HFFc6 (cell line): ENCODE measurements around the gene FAM32A. TPM values are rescaled to one million over a fixed set of nuclear protein-coding genes. Genes with fewer than 3 reads are reported as not detected.

Experiments
- DNase-seq: peaks from one replicate; pipeline ENCODE4 v3.0.0-alpha.2; 2018
- H3K27ac Mint-ChIP-seq: 2 replicates; pipeline ENCODE4 v1.8.0; 2020; ENCODE audit warnings: mild to moderate bottlenecking, mixed read lengths
- H3K27me3 Mint-ChIP-seq: 2 replicates; pipeline ENCODE4 v1.8.0; 2021; ENCODE audit warnings: mild to moderate bottlenecking, moderate library complexity, mixed read lengths; ENCODE audit not compliant: insufficient read depth
- H3K36me3 Mint-ChIP-seq: 2 replicates; pipeline ENCODE4 v1.8.0; 2021; ENCODE audit warnings: low read depth, mixed read lengths
- H3K4me1 Mint-ChIP-seq: 2 replicates; pipeline ENCODE4 v1.8.0; 2020; ENCODE audit warnings: low read depth, mixed read lengths
- H3K4me3 Mint-ChIP-seq: 2 replicates; pipeline ENCODE4 v1.8.0; 2020; ENCODE audit warnings: mild to moderate bottlenecking, moderate library complexity, mixed read lengths
- H3K9me3 Mint-ChIP-seq: 2 replicates; pipeline ENCODE4 v1.8.0; 2020; ENCODE audit warnings: mild to moderate bottlenecking, mixed read lengths
- total RNA-seq, 6 experiments: library from RNA; stranded (reverse); fragmentation: NEBNext Ultra II Directional; extraction: Animal tissue kit (Norgen Biotek cat#: 25700); gene quantifications; 2 replicates in 1 of 6; 3 replicates in 5 of 6; pipeline ENCODE4 v1.2.3, GENCODE V29; 2021
- TF ChIP-seq, protein P1 (sequence below): fragments of 200-600 bp; sonication (generic); IDR thresholded peaks from 2 replicates; pipeline ENCODE4 v1.5.0; 2021; ENCODE audit warnings: antibody characterized with exemption, mild to moderate bottlenecking

The FAM32A gene
- total RNA-seq, 6 experiments from 2014 or later: 77.0 to 81.3 (median 79.6) TPM

GRCh38 chr19:16164222-16164890 lies 20.9 kb upstream of the FAM32A start:
- Mint-ChIP-seq H3K9me3 (no peaks in the 10 kb centered on the region), H3K4me3 (no peak overlapping the region), H3K27me3 (no peaks in the 10 kb centered on the region; the same call in 1 of the 2 replicates), H3K27ac (no peak overlapping the region), H3K36me3 (no peaks in the 10 kb centered on the region), H3K4me1 (peaks cover 18% of the 10 kb centered on the region)
- TF ChIP-seq, protein P1, sequence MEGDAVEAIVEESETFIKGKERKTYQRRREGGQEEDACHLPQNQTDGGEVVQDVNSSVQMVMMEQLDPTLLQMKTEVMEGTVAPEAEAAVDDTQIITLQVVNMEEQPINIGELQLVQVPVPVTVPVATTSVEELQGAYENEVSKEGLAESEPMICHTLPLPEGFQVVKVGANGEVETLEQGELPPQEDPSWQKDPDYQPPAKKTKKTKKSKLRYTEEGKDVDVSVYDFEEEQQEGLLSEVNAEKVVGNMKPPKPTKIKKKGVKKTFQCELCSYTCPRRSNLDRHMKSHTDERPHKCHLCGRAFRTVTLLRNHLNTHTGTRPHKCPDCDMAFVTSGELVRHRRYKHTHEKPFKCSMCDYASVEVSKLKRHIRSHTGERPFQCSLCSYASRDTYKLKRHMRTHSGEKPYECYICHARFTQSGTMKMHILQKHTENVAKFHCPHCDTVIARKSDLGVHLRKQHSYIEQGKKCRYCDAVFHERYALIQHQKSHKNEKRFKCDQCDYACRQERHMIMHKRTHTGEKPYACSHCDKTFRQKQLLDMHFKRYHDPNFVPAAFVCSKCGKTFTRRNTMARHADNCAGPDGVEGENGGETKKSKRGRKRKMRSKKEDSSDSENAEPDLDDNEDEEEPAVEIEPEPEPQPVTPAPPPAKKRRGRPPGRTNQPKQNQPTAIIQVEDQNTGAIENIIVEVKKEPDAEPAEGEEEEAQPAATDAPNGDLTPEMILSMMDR: no peak
- DNase-seq: no peak

GRCh38 chr19:16166417-16166816 lies 18.8 kb upstream of the FAM32A start:
- Mint-ChIP-seq H3K4me3 (no peak overlapping the region), H3K9me3 (no peaks in the 10 kb centered on the region), H3K36me3 (no peaks in the 10 kb centered on the region), H3K4me1 (peaks cover 8% of the 10 kb centered on the region), H3K27ac (no peak overlapping the region), H3K27me3 (no peaks in the 10 kb centered on the region)
- no peak for DNase-seq
- TF ChIP-seq, protein P1: no peak

DNA sequence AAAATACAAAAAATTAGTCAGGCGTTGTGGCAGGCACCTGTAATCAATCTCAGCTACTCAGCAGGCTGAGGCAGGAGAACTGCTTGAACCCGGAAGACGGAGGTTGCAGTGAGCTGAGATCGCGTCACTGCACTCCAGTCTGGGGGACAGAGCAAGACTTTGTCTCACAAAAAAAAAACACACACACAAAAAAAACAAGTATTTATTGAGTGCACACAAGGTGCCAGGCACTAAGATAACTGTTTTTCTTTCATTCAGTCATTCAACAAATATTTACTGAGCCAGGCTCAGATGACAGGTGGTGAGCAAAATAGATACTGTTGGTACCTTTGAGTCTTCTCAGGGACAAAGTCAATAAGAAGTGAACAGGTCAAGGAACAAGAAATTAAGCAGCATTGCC lies 18.2 kb upstream of the FAM32A start:
- TF ChIP-seq, protein P1: no peak
- DNase-seq: no peak
- Mint-ChIP-seq H3K27me3 (no peaks in the 10 kb centered on the region), H3K9me3 (no peaks in the 10 kb centered on the region), H3K27ac (no peak overlapping the region), H3K4me1 (peaks cover 1% of the 10 kb centered on the region), H3K36me3 (no peaks in the 10 kb centered on the region), H3K4me3 (no peak overlapping the region)

DNA sequence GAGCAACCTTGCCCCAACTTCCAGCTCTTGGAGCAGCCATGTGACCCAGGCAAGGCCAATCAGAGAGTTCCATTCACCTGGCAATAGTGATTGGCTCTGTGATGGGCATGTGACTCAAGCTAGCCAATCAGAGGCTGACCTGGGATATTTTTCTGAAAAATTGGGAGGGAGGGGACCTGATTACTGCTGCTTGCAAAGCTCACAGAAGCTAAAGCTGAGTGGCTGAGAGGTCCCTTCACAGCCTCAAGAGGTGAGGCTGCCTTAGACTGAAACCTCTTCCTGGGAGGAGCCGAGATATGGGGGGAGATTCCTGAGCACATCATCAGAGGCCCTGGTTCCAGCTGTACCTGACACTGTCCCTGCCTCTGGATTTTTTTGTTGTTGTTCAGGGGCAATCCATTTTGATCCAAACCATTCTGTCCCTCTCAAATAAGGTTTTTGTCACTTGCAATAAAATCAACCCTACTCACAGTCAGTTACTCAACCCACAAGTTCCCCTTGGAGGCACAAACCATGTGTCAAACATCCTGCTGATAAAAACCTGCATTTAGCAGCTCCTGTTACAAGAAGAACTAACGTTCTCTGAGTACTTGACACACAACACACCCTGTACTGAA lies 16.6 kb upstream of the FAM32A start:
- Mint-ChIP-seq H3K27me3 (peaks cover 4% of the 10 kb centered on the region; the same call in 1 of the 2 replicates), H3K36me3 (no peaks in the 10 kb centered on the region), H3K27ac (no peak overlapping the region), H3K4me3 (no peak overlapping the region), H3K4me1 (peaks cover 8% of the 10 kb centered on the region; the same call in 1 of the 2 replicates), H3K9me3 (no peaks in the 10 kb centered on the region)
- TF ChIP-seq, protein P1: no peak
- DNase-seq: no peak

DNA sequence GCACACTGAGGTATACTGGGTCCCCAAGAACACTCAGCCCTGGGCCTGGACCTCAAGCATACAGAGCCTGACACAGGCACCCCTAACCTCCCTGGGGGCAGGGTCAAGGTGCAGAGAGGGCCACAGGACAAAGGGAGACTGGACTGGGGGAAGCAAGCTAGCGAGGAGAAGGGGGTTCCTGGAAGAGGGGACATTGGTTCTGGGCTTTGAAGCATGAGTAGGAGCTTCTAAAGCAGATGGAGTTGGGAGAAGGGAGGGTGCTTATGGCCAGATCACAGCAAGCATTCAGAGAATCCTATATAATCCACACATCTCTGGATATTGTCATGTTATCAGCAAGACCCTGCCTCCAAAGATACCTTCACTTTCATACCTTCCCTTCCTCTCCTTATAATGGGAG lies 15.1 kb upstream of the FAM32A start:
- no peak overlapping the region for H3K4me3 Mint-ChIP-seq
- DNase-seq: no peak
- no peaks in the 10 kb centered on the region for H3K9me3 Mint-ChIP-seq
- H3K27me3 Mint-ChIP-seq: peaks cover 10% of the 10 kb centered on the region
- peaks cover 8% of the 10 kb centered on the region; the same call in 1 of the 2 replicates for H3K4me1 Mint-ChIP-seq
- H3K27ac Mint-ChIP-seq: no peak overlapping the region
- TF ChIP-seq, protein P1: no peak
- no peaks in the 10 kb centered on the region for H3K36me3 Mint-ChIP-seq
